Stimulated activated CD8-positive, alpha-beta memory T cell treated with anti-CD3 and anti-CD28 coated beads, Interleukin-15, amount 100 ng/mL, for 4 hours (primary cell): ENCODE measurements around the gene TMEM219.
"Not testable (repeated sequence)": the region's sequence is repeated elsewhere in the genome, so short reads cannot be mapped to it uniquely, and the experiment has no call there.

Experiments used
- DNase-seq, 2 donors: peaks; one replicate each; pipeline ENCODE4 v3.0.0-alpha.2; 2020; ENCODE audit warnings: low read depth in 2 of 2

Gene TMEM219

DNA sequence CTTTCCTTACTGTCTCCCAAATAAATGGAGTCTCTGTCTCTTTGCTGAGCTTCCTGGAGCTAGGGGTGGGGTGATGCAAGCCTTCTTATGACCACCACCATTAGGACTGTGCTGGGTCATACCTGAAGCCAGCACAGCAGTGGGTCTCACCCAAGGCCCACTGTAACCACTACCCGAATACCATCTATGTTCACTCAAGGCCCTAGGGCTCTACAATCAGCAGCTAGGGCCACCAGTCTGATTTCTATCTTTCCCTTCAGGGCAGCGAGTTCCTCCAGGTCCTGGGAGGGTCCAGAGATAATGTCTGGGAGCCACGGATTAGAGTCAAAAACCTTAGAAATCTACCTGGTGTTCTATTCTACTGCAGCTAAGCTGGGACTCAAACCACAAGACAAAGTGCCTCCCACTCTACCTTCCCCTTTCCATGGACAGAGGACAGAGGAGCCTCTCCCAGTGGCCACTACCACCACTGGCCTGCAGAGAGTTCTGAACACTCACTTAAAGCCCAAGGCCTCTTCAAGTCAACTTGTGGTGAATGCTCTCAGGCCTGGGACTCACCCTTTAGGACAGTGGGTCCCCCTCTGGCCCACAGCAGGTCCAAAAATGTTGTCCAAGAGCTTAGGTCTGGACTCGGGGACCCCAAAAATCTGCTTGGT is 10.9 kb upstream of the TMEM219 start:
- no peak for DNase-seq

DNA sequence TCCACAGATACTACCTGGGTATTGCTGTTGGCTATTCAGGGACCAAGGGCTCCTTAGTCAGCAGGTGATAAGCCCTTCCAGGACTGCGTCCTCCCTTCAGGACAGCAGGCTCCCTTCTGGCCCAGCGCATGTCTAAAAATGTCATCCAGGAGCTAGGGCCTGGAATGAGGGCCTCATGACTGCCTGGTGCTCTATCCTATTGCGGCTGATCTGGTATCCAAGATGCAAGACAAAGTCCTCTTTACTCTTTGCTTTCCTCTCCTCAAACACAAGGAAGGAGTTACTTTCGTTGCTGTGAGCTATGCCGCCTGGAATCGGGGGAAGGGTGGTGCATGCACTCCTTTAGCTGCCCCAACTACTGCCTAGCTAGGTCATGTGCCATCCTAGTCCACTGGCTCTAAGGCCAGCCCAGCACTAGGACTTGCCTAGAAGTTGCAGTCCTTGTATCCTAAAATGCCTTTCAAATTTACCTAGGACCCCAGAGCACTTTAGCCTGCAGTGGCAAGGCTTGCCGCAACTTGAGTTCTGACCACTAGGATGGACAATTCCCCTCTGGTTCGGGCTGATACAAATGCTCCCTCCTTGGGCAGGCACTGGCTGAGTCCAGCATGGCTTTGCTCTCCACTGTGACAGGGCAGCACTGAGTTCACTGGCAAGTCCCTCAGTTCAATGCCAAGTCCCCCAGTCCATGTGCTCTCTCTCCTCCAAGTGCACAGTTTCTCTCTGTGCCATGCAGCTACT is 10.1 kb upstream of the TMEM219 start:
- no peak for DNase-seq

DNA sequence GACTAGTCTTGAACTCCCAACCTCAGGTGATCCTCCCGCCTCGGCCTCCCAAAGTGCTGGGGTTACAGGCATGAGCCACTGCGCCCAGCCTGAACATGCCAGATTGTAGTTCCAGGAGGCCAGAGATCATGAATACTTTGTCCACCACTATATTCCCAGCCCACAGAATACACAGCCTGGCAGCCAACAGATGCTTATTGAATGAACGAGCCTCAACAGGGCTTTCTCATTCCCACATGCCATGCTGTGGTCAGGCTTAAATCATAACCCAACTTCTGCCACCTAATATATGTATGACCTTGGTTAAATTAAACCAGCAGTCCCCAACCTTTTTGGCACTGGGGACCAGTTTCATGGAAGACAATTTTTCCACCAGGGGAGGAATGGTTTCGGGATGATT is 3.1 kb upstream of the TMEM219 start:
- no peak for DNase-seq

DNA sequence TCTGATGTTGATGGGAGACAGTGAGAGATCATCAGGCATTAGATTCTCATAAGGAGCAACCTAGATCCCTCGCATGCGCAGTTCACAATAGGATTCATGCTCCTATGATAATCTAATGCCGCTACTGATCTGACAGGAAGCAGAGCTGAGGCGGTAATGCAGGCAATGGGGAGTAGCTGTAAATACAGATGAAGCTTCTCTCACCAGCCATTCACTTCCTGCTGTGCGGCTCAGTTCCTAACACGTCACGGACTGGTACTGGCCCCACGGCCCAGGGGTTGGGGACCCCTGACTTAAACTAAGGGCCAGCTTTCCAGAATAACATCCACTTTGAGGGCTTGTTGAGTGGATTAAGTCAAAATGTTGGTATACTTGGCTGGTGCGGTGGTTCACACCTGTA is 2.6 kb upstream of the TMEM219 start:
- DNase-seq: no peak

DNA sequence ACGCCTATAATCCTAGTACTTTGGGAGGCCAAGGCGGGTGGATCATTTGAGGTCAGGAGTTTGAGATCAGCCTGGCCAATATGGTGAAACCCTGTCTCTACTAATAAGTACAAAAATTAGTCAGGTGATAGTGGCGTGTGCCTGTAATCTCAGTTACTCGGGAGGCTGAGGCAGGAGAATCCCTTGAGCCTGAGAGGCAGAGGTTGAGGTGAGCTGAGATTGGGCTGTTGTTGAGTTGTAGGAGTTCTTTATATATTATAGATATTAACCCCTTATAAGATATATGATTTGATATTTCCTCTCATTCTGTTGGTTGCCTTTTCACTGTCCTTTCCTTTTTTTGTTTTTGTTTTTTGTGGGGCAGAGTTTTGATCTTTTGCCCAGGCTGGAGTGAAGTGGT is 2.1 kb upstream of the TMEM219 start:
- not testable (repeated sequence) for DNase-seq

DNA sequence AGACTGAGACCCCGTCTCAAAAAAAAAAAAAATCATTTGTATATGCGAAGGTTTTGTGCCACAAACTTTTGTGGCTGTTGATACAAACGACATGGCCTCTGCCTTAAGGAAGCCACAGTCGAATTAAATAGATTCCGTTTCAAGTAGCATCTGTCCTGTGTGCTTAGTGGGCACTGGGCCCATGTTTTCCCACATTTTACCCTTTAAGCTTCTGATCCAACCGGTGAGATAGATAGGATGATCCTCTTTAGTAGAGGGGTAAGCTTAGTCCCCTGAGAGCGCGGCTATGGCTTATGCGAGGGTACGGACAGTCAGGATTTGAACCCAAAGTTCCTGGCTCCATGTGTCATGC is 776 bp upstream of the TMEM219 start:
- DNase-seq: no peak

DNA sequence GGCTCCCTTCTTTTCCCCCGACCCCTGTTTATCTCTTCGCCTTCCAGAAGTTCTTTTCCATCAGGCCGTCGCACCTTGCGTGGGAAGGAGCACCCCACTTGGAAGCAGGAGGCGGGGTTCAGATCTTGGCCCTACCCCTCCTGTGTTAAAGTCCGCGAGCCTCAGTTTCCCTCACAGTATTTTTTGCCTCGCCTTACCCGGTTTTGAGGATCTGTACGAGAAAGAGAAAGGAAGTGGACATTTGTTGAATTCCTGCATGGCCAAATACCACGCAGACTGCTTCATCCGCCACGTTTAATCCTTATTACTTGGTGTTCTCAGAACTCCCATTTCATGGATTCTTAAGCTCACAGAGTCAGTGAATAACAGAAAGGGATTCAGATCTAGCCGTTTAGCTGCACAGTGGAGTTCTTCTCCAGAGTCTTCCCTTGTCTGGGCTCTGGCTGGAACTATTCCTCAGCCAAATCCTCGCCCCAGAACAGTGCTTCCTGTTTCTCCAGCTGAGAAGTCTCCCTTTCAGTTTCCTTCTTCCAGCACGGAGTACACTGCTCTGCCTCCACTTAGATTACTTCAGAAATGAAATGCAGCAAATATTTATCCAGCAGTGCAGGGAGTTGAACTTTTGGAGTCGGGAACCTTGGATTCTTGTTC is 590 bp downstream of the TMEM219 start:
- DNase-seq: no peak

DNA sequence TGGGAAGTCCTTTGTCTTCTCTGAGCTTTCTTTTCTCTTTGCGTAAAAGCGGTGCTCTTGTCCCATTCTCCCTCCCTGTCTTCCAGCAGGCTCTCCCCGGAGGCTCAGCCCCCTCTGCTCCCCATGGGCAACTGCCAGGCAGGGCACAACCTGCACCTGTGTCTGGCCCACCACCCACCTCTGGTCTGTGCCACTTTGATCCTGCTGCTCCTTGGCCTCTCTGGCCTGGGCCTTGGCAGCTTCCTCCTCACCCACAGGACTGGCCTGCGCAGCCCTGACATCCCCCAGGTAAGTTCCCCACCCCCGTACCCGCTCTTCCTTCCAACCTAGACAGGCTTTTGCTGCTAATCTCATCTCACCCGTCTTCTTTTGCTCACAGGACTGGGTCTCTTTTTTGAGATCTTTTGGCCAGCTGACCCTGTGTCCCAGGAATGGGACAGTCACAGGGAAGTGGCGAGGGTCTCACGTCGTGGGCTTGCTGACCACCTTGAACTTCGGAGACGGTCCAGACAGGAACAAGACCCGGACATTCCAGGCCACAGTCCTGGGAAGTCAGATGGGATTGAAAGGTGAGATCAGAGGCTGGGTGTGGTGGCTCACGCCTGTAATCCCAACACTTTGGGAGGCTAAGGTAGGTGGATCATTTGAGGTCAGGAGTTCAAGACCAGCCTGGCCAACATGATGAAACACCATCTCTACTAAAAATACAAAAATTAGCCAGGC is 1.3 kb downstream of the TMEM219 start:
- DNase-seq: no peak

DNA sequence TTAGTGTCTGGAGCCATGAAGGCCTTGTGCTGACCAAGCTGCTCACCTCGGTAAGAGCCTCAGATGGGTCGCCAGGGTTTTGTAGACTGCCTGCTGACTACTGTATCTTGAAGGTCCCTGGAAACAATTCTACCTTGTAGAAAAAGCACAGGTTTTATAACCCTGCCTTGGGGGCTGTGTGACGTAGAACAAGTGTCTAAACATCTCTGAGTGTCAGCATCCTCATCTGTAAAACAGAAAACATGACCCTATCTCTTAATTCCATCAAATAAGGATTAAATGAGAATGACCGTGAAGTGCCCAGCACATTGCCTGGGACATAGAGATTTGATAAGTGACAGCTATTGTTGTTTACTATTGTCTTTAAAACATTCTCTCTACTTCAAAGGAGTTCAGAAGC is 6.3 kb downstream of the TMEM219 start:
- no peak for DNase-seq

DNA sequence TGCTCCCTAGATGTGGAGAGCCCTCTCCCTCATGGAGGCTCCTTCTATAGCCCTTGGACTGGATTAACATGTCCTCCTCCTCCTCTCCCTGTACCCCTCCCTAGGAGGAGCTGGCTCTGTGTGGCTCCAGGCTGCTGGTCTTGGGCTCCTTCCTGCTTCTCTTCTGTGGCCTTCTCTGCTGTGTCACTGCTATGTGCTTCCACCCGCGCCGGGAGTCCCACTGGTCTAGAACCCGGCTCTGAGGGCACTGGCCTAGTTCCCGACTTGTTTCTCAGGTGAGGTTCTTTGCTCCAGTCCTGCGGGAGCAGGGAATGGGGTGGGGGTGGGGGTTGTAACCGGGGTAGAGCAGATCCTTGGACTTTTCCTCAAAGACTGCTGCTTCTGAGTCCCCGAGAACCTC is 9.4 kb downstream of the TMEM219 start:
- DNase-seq: no peak

DNA sequence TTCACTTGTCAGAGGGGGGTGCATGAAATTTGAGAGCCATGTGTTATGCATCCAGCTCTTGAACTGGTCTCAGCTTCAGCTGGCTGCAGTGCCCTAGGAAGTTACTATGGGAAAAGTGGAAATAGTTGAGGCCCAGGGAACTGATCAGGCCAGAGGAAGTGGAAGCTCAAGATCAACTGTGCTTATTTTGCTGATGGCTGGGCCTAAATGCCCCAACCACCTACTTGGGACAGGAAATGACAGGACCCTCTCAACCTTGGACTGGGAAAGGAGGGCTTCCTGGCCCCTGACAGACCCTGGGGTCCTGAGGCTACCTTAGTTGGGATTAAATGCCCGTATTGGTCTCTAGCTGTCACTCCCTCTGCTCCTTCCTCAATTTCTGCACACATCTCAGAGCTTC is 10.6 kb downstream of the TMEM219 start:
- DNase-seq: no peak

DNA sequence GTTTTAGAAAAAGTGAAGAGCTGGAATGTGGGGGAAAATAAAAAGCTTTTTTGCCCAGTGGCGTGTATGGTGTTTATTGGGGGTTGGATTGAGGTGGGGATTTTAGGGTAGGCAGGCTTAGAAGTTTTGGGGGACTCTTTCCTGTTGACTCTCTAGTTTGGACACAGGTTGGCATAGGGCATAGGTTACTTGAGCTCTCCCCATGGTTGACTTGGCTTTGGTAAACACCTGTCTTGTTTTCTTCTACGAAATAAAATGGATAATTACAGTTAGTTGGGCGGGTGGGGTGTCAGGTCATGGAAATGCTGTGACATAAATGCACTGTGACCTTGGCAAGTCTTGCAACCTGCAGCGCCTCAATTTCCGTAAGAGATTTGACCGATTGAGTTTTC is 11.1 kb downstream of the TMEM219 start:
- DNase-seq: no peak

DNA sequence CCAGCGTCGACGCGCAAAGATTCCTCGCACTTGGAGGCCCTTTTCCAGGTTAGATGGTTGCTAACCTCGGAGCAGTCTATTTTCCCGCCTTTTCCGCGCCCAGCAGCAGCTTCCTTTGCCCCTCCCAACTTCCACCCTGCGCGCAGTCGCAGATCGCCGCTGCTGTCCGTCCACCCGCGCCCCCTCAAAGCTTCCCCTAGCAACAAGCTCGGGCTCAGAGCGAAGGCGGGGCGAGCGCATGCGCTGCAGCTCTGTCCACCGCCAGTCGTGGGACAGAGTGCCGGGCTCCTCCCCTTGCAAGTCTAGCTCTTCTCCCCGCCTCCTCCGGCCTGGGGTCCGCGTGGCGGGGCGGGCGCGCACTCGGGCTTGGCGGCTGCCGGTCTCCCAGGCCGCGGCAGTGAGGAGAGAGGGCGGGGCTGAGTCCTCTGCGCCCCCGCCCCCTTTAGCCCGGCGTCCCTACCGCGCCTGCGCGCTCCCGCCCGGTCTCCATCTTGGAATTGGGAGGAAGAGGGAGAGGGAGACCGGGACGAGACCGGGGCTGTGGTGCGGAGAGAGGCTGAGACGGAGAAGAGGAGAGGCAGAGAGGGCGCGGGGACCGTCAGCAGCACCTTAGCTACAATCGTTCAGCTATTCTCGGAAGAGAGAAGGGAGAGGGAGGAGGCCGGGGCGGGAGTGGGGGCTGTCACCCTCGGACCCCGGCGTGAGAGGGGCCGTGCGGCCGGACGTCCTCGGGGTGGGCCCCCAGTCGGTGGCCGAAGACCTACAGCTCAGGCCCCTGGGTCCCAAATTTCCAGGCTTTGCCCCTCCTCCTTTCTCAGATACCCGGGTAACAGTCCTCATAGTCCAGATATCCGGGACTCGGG is 11.7 kb downstream of the TMEM219 start, which contains the start of gene TAOK2:
Gene TAOK2 (plus strand): TSS at position 485 of the 863 bp plus-strand sequence. CDS start 3,905 bp downstream, outside the sequence.
- peak; percentile 87 to 94 for DNase-seq

DNA sequence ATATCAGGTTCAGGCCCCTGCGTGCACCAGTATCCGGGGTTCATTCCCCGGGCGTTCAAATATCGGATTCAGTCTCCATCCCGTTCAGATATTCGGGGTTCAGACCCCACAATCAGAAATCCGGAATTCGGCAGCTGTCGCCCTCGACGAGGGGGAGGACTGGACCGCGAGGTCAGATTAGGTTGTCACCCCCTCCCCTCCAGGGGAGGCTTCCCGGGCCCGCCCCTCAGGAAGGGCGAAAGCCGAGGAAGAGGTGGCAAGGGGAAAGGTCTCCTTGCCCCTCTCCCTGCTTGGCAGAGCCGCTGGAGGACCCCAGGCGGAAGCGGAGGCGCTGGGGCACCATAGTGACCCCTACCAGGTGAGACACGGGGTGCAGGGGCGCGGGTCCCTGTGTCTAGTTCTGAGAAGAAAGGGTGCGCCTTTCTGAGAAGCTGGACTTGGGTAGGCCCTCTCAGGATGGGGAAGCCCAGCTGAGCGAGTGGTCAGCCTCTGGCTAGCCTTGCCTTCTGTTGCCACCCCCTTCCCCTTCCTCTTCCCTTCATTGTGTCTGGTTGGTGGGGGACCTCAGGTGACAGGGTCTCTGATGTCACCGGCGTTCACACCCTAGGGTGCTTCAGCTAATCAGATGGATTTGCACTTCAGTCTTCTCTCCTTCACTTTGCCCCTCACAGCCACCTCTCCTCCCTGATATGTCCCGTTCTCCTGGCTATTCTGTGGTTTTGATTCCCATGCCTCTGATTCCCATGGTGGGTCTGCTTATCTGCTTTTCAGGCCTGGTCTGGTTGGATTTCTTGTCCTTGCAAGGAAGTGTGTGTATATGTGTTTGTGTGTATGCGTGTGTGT is 12.6 kb downstream of the TMEM219 start:
- DNase-seq: no peak

DNA sequence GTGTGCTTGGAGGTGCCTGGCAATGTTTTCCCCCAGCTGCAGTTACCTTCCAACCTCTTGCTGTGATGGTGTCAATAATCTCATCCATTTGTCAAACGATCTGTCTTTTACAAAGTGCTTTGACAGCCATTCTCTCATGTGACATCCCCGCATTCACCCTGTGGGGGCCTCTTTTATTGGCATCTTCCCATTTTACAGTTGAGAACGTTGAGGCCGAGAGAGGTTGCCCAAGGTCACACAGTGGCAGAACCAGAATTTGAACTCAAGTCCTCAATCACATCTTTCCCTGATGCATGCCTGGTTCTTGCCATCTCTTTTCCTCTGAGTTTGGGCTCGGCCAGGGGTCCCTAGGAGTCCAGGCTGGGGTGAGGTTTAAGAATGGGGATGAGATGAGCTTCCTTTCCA is 13.3 kb downstream of the TMEM219 start:
- no peak for DNase-seq

DNA sequence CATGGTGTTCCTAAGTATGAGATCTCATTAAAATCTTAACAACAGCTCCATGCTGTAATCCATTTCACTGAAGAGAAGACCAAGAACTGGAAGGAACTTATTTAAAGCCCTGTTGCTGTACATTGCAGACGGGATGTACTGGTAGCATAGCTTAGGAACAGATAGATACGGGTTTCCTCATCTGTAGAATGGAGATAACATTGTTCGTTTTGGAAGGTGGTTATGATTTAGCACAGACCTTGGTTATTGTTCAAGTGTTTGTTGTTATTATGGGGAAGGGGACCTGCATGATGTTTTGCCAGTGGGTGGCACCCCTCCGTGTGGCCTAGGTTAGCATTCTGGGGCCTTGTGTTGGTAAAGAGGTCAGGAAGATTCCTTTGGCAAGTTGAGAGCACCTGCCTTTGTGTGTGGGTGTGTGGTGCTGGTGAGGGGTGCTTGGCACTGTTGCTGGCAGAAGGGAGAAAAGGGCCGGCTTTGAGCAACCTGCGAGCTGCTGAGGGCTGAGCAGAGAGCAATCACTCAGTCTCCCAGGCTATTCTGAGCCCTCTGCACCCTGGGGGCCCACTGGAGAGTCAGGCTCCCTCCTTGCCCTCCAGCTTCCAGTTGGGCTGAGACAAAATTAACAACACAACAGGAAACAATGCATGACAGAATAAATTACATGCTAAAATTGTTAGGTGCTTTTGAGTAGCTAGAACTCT is 14.1 kb downstream of the TMEM219 start:
- DNase-seq: no peak

DNA sequence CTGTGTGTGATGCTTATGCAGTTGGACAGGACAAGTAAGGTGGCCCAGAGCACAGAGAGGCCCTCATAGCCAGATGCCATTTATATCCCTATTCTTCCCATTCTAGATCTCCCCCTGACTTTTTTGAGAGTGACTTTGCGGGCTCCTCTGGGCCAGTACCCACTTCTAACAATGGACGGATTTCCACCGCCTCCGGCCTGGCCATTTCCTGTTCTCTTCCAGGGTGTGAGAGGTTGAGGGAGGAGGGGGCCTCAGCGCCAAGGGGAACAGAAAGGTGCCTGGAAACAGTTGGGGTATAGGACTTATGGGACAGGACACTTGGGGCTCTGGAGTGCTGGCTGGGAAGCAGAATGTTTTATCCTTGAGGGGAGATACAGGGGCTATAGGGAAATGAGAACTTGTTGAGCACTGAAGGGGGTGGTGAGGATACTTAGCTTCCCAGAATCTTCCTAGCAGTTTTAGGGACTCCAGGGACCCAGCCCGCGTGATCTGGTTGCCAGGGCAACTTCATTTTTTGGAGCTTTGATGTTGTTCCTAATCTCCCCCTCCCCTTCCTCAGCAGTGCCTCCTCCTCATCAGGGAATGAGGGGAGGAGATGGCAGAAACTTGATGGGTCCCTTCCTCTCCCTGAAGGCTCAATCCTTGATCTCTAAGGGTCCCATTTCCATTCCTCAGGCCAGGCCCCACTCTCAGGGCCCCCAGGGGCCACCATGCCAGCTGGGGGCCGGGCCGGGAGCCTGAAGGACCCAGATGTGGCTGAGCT is 15.4 kb downstream of the TMEM219 start:
- no peak for DNase-seq

DNA sequence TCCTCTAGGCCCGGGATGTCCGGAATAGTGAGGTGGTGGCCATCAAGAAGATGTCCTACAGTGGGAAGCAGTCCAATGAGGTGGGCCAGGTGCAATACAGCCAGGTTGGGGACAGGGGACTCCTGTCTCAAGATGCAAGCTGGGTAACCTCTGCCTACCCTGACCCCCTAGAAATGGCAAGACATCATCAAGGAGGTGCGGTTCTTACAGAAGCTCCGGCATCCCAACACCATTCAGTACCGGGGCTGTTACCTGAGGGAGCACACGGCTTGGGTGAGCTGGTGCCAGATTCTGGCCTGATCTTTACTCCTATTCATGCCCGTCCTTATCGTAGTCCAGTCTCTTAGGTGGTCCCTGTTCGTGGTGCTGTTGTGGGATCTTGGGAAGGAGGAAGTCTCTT is 16.2 kb downstream of the TMEM219 start:
- DNase-seq: no peak
